Type B pancreatic cell (in vitro differentiated cells): ENCODE measurements around the gene DNPEP. TPM values are rescaled to one million over a fixed set of nuclear protein-coding genes. Genes with fewer than 3 reads are reported as not detected.

Experiments used
- DNase-seq: peaks from one replicate; pipeline ENCODE4 v3.0.0; 2021; ENCODE audit warnings: mixed read lengths; ENCODE audit not compliant: unreplicated experiment; ENCODE audit errors: extremely low spot score
- H3K27ac Mint-ChIP-seq: 2 replicates; pipeline ENCODE4 v1.8.0; 2021; ENCODE audit warnings: mild to moderate bottlenecking, mixed read lengths
- H3K27me3 Mint-ChIP-seq: 2 replicates; pipeline ENCODE4 v1.8.0; 2021; ENCODE audit warnings: mixed read lengths
- H3K36me3 Mint-ChIP-seq: 2 replicates; pipeline ENCODE4 v1.8.0; 2021; ENCODE audit warnings: mixed read lengths
- H3K4me1 Mint-ChIP-seq: one replicate; pipeline ENCODE4 v1.8.0; 2021; ENCODE audit warnings: mixed read lengths; ENCODE audit not compliant: unreplicated experiment
- H3K4me3 Mint-ChIP-seq: 2 replicates; pipeline ENCODE4 v1.8.0; 2021; ENCODE audit warnings: mild to moderate bottlenecking, mixed read lengths
- H3K9me3 Mint-ChIP-seq: 2 replicates; pipeline ENCODE4 v1.8.0; 2021; ENCODE audit warnings: mixed read lengths
- CTCF ChIP-seq: fragments of 200-600 bp; sonication (generic); conservative IDR thresholded peaks from 2 replicates; pipeline ENCODE4 v1.5.0; 2021; ENCODE audit warnings: antibody characterized with exemption, mild to moderate bottlenecking
- total RNA-seq: library from RNA; stranded (reverse); gene quantifications from 2 replicates; pipeline ENCODE4 v1.2.1, GENCODE V29; 2021; ENCODE audit warnings: low replicate concordance

Gene DNPEP
- total RNA-seq, 1 donor from 2014 or later = 54.1 TPM

DNA sequence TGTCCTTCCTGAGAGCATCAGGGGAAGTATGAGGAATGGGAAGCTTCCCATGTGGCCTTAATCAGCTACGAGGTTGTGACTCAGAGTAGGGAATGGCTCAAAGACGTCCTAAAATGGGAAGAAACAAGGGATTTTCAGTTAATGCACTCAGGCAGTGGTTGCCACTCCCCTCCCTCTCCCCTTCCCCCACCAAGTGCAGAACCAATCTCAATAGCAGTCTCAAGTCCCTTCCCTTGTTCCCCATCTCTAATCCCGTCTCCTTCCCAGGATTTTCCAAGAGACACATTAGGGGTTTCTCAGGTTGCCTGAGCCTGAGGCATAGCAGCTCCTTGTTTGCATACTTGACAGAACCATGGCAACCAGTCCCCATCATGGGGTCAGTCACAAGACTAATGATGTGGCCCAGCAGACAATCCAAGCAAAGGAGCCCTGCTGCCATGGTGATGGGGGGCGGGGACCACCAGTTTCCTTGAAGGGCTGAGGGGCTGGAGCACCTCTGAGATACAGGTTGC lies 36.9 kb downstream of the DNPEP start:
- Mint-ChIP-seq H3K27me3 (peaks cover 76% of the 10 kb centered on the region), H3K9me3 (no peaks in the 10 kb centered on the region), H3K4me1 (peaks cover 10% of the 10 kb centered on the region), H3K27ac (peak overlapping the region; percentile 18), H3K36me3 (no peaks in the 10 kb centered on the region), H3K4me3 (no peak overlapping the region)
- DNase-seq = no peak
- TF ChIP-seq CTCF = no peak

DNA sequence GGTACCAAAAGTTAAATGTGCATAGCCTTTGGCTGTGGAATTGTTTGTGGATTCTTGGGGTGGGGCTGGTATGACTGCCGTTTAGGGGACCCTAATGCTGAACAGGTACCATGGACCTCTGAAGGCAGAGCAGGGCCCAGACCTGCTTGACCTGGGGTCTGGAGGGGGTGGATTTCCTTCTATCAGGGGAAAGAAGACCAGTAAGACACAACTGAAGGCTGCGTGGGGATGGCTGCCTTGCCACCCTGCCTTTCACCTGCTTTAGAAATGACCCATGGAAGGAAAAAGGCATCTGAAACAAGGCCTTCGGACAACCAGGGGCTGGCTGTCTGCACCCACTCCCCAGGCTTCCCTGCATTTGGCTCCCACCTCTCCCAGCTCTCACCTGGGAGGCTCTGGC lies 37.5 kb downstream of the DNPEP start:
- DNase-seq = no peak
- Mint-ChIP-seq H3K4me3 (no peak overlapping the region), H3K36me3 (no peaks in the 10 kb centered on the region), H3K27ac (no peak overlapping the region), H3K27me3 (peaks cover 75% of the 10 kb centered on the region), H3K9me3 (no peaks in the 10 kb centered on the region), H3K4me1 (peaks cover 10% of the 10 kb centered on the region)
- TF ChIP-seq CTCF = no peak

DNA sequence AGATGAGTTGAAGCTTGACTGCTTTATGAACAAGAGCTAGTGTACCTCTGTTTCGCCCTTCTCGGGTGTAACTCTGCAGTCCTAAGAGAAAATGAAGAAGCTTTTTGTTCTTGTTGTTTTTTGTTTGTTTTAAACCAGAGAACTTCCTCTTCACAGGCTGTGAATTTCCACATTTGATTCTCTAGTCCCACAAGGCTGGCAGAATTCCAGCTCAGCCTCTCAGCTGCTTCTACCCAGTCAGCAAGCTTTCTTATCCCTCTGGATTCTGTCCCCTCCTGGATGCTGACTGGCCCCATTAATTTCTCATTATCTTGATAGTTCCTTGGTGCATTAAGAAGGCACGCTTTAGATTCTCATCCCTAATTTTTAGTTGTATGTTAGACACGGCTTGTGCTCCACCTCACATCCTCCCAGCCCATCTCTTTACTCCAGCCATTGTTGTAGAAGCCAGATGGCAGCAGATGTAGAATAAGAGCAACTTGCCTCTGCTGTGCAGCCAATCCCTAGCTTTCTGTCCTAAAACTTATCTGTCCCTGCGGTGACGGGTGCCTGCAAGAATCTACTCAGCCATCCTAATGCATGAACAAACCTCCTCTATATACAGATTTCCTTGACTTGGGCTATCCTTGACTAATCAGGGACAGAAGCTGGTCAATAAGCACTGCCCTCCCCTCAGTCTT lies 42.8 kb downstream of the DNPEP start:
- H3K27me3 Mint-ChIP-seq = peaks cover 63% of the 10 kb centered on the region
- TF ChIP-seq CTCF = no peak
- no peaks in the 10 kb centered on the region for H3K36me3 Mint-ChIP-seq
- no peaks in the 10 kb centered on the region for H3K9me3 Mint-ChIP-seq
- no peak for DNase-seq
- H3K27ac Mint-ChIP-seq = no peak overlapping the region
- no peaks in the 10 kb centered on the region for H3K4me1 Mint-ChIP-seq
- H3K4me3 Mint-ChIP-seq = no peak overlapping the region

DNA sequence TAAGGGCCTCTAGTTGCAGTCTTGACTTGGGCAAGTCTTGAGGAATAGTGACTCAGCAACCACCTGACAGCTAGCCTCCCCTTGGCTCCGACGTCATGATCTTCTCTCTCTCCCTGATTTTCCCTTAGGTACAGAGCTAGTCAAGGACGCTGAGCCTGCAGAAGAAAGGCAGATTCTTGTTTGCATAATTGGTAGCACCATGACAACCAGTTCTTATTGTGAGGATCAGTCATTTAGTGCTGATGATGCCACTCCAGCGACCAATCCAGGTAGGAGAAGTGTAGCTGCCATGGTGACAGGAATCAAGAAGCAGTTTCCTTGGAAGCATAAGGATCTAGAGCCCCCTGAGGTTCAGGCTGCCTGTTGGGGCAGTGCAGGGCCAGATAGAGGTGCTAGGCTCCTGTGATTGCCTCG lies 52.3 kb downstream of the DNPEP start:
- TF ChIP-seq CTCF = no peak
- H3K4me3 Mint-ChIP-seq = no peak overlapping the region
- no peak overlapping the region for H3K27ac Mint-ChIP-seq
- no peaks in the 10 kb centered on the region for H3K4me1 Mint-ChIP-seq
- peaks cover 90% of the 10 kb centered on the region for H3K27me3 Mint-ChIP-seq
- no peak for DNase-seq
- peaks cover 5% of the 10 kb centered on the region for H3K9me3 Mint-ChIP-seq
- no peaks in the 10 kb centered on the region for H3K36me3 Mint-ChIP-seq

- H3K36me3 Mint-ChIP-seq = no peaks in the 10 kb centered on the region
- peaks cover 90% of the 10 kb centered on the region for H3K27me3 Mint-ChIP-seq
- peaks cover 5% of the 10 kb centered on the region for H3K9me3 Mint-ChIP-seq
- no peaks in the 10 kb centered on the region for H3K4me1 Mint-ChIP-seq
- no peak for DNase-seq
- no peak overlapping the region for H3K27ac Mint-ChIP-seq
- no peak overlapping the region for H3K4me3 Mint-ChIP-seq
- no peak for TF ChIP-seq CTCF
These were observed 53.6 kb downstream of the DNPEP start for GRCh38 chr2:219334076-219334475.
